Inflammatory macrophage treated with lipopolysaccharide for 4 hours (primary cell): Measurements from ENCODE around the gene MTA2.
"Not testable (repeated sequence)": the region's sequence is repeated elsewhere in the genome, so short reads cannot be mapped to it uniquely, and the experiment has no call there.

Source experiments
- DNase-seq: peaks from one replicate; pipeline ENCODE4 v3.0.0-alpha.2; 2020

The MTA2 gene

GRCh38 chr11:62601372-62602140 lies at the start of gene MTA2:
MTA2 (minus strand) TSS chr11:62601865; CDS start chr11:62601450, 415 bp downstream.
- peak; percentile 99 for DNase-seq

GRCh38 chr11:62650283-62650682 lies 48.6 kb upstream of the MTA2 start:
- not testable (repeated sequence) for DNase-seq

DNA sequence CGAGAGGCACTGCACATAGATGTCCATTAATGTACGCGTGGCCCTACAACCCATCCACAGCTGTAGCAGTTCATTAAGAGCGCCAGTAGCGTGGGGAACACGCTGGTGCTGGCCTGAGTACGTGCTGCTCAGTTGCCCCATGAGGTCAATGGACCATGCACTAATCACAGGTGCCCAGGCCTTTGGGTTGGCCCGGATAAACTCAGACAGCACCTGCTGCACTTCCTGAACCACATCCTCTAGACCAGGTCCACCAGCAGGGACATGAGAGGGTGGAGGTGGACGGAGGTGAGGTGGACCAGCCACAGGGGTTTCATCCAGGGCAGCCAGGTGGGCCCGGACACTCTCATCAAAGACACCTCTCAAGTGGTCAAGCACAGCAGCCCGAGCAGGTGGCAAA lies 47.8 kb upstream of the MTA2 start:
- no peak for DNase-seq

- DNase-seq = no peak
Observed at GRCh38 chr11:62648967-62649364, 47.3 kb upstream of the MTA2 start.

- DNase-seq = no peak
Observed at GRCh38 chr11:62648185-62648966, 46.7 kb upstream of the MTA2 start.

DNA sequence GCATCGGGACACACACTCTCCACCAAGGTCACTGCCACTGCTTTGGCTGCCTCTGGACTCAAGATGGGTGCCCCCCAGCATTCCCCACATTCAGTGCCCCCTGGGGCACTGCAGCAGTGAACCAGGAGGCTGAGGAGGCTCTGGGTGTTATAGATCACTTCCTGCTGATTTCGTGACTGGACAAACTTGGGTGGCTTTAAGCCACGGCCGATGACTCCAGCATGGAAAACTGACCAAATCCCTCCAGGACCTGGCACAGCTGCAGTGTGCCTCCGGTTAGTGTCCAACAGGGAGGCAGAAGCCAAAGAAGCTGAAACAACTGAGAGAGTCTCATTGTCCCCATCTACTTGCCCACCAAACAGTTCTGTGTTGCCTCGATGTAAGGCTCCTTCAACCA lies 45.9 kb upstream of the MTA2 start:
- no peak for DNase-seq

GRCh38 chr11:62646825-62647608 lies 45.4 kb upstream of the MTA2 start:
- DNase-seq = no peak

- DNase-seq = peak; percentile 99
Observed at GRCh38 chr11:62645946-62646824, 44.5 kb upstream of the MTA2 start, which contains the start of gene GANAB. GANAB (minus strand) TSS chr11:62646613; CDS start chr11:62646599, 14 bp downstream.

DNA sequence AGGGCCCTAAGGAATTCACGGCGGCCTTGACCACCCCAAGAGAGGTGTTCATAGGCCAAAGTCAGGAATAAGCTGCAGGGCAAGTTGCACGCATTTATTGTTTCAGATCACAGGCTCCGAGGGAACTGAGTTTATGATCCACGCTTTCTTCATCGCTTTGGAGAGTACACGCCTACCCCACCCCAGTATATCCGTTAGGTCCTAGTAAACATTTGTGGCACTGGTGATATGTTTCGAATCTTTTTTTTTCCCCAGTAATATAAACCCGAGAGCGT lies 43.9 kb upstream of the MTA2 start:
- no peak for DNase-seq

DNA sequence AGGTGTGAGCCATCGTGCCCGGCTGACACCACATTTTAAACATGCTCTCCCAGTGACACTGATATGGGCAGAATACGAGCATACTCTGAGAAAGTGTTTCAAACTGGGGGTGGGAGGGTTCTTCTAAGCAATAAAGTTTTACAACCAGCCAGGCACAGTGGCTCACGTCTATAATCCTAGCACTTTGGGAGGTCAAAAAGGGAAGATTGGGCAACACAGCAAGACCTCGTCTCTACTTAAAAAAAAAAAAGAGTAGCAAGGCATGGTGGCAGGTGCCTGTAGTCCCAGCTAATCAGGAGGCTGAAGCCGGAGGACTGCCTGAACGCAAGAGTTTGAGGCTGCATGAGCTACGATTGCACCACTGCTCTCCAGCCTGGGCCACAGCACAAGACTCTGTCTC lies 42.6 kb upstream of the MTA2 start:
- DNase-seq = no peak

- no peak for DNase-seq
Observed at GRCh38 chr11:62632492-62632891, 30.8 kb upstream of the MTA2 start.

- DNase-seq = no peak
Observed at GRCh38 chr11:62627713-62628112, 26.0 kb upstream of the MTA2 start.

DNA sequence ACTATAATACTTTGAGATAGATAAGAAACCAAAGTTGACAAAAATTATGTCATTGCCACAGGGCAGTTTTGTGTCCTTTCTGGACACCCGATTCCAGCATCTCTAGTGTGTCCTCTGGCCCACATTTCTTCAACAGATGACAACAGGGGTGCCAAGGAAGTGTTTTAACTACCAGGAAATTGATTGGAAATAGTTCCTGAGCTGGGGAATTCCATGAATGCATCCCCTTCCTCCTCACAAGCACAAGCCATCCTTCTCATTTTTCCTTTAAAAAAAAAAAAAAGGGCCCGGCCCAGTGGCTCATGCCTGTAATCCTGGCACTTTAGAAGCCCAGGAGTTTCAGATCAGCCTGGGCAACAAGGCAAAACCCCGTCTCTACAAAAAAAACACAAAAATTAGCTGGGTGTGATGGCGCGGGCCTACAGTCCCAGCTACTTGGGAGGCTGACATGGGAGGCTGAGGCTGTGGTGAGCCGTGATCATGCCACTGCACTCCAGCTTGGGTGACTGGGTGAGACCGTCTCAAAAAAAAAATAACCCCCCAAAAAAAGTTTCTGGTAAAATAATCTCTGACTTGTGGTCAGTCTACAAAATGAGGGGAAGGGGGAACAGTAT lies 20.9 kb upstream of the MTA2 start:
- DNase-seq = no peak

DNA sequence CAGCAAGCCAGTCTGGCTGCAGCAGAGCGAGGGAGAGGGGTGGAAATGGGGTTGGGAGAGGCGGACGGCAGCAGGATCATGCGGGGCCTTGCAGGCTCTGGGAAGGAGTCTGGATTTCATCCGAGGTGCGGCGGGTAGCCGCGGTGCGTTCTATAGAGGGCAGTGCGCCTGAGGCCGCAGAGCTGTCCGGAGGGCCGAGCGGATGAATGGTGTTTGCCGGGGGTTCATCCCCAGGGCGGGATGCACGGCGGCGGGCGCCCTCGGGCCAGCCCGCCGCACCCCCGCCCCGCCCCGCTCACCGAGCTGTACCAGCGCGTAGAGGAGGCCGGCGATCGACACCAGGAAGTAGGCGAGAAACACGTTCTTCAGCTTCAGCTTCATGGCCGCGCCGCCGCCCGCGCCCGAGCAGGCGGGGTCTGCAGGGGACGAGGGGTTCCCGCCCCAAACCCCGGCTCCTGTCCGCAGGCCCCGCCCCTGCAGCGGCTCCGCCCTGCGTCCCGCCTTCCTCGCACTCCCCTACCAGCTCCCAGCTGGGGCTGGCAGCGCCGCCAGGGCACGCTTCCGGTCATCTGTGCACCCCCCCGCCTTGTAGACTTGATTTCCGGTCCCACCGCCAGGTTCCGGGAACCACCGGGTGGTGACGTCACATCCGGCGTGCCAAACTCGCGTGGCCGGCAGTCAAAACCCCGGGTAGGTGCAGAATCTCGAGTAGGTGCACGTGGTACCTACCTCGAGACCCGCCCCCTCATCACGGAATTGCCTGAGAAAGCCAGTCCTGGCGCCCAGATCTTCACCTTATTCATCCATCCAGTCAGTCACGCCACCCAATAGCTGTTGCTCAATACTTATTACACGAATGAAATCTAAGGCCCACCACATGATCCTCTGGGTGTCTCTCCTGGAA lies 20.2 kb upstream of the MTA2 start, which contains the start of gene B3GAT3:
Gene B3GAT3, minus strand, starts transcription at position 420 of the 904 bp plus-strand sequence. Its CDS starts 39 bp downstream, at position 381.
- peak; percentile 99 for DNase-seq

DNA sequence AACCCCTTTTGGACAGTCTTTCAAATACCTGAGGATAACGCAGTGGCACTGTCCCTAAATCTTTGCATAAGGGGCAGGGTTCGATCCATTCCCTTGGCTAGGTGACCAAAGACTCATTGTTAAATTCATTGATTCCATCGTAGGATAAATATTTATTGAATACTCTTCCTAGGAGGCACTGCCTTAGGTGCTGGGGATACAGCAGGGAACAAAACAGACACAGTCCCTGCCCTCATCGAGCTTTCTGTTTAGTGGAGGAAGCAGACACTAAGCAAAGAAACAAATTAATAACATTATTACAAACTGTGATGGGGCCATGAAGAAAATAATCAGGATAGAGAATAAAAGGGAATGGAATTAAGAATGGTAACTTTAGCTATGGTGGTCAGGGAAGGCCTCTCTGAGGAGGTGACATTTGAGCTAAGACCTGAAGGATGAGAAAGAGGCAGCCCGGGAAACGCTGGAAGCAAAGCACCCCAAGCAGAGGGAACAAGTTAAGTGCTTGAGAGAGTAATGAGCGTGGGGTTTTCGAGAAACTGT lies 19.4 kb upstream of the MTA2 start:
- DNase-seq = no peak

GRCh38 chr11:62616957-62617356 lies 15.3 kb upstream of the MTA2 start:
- not testable (repeated sequence) for DNase-seq

DNA sequence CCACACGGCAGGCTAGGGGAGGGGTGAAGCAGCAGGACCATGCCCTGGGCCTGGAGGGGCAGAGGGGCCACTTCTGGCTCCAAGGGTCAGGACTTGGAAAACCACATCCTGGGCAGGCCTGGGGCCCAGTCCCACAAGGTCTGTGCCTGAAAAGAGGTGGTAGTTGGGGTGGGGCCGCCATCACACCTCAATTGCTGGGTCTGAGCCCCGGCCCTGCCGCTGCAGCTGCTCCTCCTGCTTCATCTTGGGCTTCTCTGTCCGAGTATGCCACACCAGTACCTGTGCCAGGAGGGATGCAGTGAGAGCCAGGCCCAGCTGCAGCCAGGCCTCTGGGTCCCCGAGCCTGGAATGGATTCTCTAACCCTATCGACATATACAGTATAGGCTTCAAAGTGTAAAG lies 13.9 kb upstream of the MTA2 start:
- DNase-seq = no peak

DNA sequence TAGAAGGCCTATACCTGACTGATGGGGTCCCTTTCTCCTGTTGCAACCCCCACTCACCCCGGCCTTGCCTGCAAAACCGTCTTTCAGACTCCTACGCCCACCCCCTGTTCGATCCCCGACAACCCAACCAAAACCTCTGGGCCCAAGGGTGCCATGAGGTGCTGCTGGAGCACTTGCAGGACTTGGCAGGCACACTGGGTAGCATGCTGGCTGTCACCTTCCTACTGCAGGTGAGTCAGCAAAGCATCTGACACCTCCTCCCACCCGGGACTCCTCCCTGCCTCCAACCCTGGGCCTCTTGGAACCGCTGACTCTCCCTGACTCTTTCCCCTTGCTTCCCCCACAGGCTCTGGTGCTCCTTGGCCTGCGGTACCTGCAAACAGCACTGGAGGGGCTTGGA lies 12.6 kb upstream of the MTA2 start:
- DNase-seq = no peak

DNA sequence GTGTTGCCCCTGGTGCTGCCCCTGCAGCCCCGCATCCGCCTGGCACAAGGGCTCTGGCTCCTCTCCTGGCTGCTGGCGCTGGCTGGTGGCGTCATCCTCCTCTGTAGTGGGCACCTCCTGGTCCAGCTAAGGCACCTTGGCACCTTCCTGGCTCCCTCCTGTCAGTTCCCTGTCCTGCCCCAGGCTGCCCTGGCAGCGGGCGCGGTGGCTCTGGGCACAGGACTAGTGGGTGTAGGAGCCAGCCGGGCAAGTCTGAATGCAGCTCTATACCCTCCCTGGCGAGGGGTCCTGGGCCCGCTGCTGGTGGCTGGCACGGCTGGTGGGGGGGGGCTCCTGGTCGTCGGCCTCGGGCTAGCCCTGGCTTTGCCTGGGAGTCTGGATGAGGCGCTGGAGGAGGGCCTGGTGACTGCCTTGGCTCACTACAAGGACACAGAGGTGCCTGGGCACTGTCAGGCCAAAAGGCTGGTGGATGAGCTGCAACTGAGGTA lies 11.7 kb upstream of the MTA2 start:
- DNase-seq = no peak
